Hematopoietic multipotent progenitor cell (in vitro differentiated cells): ENCODE measurements around the gene NFILZ. TPM values are rescaled to one million over a fixed set of nuclear protein-coding genes. Genes with fewer than 3 reads are reported as not detected.
"Not testable (repeated sequence)": the region's sequence is repeated elsewhere in the genome, so short reads cannot be mapped to it uniquely, and the experiment has no call there.

ENCODE experiments used
- DNase-seq, 3 donors: peaks; one replicate each; pipeline ENCODE4 v3.0.0-alpha.2; 2011 to 2015; ENCODE audit warnings: low read depth in 2 of 3, low spot score in 2 of 3
- total RNA-seq: library from RNA; depleted of rRNA; stranded (reverse); fragments of >200 nt; gene quantifications from one replicate; pipeline ENCODE4 v1.2.3, GENCODE V29; 2012

Gene NFILZ
- total RNA-seq, 1 donor: not detected

DNA sequence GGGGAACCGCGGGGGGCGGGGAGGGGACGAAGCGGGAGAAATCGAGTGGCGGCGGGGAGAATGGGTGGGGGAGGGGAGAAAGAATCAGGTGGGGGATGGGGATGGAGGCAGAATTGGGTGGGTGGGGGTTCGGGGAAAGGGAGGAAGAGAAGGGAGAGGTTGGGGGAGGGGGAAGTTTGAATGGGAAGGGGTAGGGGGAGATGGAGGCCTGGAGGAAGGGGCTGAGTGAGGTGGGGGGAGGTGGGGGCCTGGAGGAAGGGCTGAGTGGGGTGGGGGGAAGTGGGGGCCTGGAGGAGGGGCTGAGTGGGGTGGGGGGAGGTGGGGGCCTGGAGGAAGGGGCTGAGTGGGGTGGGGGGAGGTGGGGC is 19.5 kb upstream of the NFILZ start:
- DNase-seq: no peak

DNA sequence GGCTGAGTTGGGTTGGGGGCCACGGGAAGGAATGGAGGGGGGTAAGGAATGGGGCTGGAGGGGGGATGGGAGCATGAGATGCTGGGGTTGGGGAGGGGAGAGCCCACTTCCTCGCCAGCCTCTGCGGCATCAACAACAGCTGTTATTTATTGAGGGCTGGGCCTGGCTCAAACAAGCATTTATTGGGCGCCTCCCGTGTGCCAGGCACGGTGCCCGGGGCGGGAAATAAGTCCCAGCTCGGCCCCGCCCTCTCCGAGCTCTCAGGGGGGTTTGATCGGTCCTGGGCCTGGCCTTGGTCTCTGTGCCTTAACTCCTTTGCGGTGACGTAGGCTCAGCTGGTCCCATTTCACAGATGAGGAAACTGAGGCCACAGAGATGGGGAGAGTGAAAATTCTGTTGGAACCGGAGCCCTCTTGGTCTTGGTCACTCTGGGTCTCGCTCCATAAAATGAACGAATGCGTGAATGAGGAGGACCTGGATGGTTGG is 19.0 kb upstream of the NFILZ start:
- DNase-seq: no peak

DNA sequence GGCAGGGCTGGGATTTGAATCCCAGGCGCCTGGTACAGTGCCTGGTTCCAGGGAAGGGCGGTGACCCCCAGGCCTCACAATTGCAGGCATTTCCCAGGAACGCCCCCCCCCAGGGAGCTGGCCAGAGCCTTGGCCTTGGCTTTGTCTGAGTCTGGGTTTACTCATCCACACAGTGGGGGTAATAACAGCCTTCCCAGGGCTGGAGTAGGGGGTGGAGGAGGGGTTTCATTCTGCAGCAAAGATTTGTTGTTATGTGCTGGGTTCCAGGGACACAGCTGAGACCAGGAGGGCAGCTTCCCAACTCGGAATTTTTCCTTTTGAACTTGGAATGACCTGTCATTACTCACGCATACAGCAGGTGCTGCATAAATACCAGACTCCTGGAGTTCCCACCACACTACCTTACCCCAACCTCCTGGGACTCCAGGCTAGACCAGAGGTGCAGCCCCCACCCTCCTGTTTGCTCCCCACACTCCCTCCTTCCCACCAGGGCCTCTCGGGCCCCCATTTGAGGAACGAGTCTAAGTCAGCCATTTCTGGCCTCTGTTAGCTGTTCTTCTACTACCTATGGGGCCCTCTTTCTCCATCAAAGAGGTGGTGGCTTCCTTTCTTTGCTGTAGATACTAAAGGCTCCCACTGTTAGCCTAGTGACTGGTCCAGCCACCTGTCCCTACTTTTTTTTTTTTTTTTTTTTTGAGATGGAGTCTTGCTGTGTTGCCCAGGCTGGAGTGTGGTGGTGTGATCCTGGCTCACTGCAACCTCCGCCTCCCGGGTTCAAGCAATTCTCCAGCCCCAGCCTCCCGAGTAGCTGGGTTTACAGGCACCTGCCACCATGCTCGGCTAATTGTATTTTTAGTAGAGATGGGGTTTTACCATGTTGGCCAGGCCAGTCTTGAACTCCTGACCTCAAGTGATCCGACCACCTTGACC is 18.3 kb upstream of the NFILZ start:
- no peak for DNase-seq

DNA sequence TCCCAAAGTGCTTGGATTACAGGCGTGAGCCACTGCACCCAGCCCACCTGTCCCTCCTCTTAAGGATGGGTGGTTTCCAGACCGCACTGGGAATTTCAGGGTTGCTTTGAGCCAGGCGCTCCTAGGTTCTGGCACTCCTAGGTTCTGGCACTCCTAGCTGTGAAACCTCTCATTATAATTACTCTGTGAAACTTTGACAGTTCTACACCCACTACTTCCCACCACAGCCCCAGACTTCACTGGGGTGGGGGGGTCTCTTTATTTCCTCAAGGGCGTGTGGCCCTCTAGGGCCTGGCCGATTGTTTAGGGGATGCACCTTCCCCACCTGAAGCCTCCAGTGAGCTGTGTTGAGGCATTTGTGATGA is 17.6 kb upstream of the NFILZ start:
- no peak for DNase-seq

DNA sequence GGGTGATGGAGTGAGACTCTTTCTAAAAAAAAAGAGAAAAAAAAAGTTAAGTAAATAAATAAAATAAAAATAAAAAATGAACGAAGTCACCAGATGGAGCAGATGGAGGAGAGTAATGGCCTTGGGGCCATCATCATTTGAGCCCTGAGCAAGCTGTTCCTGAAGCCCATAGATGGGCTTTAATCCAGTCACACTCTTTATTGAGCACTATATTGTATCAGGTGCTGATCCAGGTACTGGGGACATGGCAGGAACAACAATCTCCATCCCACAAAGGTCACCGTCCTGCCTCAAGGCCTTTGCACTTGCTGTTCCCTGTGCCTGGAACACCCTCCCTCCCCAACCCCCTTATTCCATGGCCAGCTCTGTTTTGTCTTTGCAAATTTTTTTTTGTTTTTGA is 16.0 kb upstream of the NFILZ start:
- no peak for DNase-seq

DNA sequence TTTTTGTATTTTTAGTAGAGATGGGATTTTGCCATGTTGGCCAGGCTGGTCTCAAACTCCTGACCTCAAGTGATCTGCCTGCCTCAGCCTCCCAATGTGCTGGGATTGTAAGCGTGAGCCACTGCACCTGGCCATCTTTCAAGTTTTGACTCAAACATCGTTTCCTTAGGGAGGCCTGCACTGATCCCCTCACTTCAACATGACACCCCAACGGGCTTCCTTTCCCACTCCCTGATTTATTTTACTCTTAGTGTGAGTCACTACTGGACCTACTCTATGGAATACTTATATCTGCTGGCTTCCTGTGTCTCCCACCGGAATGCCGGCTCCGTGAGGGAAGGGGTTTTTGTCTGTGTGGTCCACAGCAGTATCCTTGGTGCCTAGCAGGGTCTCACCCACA is 15.4 kb upstream of the NFILZ start:
- no peak for DNase-seq

DNA sequence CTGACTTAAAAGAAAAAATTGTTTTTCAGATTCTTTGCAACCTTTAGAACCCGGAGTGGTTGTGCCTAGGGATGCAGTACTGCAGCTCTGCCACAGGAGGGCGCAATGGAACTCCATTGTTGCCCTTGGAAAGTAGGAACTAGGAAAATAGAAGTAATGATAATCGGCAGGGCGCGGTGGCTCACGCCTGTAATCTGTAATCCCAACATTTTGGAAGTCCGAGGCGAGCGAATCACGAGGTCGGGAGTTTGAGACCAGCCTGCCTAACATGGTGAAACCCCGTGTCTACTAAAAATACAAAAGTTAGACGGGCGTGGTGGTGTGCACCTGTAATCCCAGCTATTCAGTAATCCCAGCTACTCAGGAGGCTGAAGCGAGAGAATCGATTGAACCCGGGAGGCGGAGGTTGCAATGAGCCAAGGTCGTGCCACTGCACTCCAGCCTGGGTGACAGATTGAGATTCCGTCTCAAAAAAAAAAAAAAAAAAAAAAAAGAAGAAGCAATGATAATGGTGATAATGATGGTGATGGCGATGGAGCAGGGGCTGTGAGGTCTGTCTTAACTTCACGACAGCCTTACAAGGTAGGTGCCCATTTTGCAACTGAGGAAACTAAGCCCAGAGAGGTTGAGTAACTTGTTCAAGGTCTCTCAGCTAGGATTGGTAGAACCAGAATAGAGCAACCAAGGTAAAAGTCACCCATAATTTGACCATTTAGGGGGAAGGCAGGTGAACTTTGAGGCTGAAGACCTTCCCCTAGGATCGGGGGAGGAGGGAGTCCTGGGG is 14.4 kb upstream of the NFILZ start:
- DNase-seq: peak in 2 of 3 donors; percentile 63 to 75

DNA sequence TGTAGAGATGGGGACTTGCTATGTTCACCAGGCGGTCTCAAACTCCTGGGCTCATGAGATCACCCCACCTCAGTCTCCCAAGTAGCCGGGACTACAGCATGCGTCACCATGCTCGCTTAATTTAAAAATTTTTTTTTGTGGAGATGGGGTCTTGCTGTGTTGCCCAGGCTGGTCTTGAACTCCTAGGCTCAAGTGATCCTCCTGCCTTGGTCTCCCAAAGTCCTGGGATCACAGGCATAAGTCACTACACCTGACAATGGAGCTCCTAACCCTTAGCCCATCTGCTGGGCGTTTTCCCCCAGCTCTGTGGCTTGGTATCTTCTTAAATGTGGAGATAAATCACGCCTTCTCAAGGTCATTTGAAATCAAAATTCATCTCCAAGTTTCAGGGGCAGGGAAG is 13.6 kb upstream of the NFILZ start:
- no peak for DNase-seq

DNA sequence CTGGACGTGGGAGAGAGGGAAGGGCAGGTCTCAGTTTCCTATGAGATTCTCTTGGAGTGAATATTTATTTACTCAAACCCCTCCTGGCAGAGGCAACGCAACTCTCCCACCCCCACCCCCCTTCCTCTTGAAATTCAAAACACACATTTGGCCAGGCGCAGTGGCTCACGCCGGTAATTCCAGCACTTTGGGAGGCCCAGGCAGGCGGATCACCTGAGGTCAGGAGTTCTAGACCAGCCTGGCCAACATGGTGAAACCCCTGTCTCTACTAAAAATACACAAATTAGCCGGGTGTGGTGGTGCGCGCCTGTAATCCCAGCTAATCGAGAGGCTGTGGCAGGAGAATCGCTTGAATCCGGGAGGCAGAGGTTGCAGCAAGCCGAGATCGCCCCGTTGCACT is 13.1 kb upstream of the NFILZ start:
- DNase-seq: not testable (repeated sequence)

DNA sequence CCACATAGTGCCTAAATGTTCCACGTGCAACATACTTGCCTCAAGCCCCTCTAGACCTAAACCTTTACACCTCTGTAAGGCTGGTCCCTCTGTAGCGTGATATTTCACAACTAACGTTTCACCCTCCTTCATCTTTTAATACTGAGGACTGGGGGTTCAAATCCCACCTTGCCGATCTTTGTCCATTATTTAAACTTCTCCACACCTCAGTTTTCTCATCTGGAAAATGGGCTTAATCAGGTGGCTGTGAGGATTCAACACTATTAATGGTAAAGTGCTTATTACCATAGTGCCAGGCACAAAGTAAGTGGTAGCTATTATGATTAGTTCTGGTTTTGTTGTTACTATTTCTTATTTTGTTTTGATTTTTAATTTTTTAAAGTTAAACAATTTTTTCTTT is 12.4 kb upstream of the NFILZ start:
- no peak for DNase-seq

DNA sequence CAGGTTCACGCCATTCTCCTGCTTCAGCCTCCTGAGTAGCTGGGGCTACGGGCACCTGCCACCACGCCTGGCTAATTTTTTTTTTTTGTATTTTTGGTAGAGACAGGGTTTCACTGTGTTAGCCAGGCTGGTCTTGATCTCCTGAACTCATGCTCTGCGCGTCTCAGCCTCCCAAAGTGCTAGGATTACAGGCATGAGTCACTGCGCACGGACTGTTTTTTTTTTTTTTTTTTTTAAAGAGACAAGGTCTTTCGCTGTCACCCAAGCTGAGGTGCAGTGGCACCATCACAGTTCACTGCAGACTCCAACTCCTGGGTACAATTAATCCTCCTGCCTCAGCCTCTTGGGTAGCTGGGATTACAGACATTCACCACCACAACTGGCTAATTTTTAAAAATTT is 11.7 kb upstream of the NFILZ start:
- DNase-seq: no peak

DNA sequence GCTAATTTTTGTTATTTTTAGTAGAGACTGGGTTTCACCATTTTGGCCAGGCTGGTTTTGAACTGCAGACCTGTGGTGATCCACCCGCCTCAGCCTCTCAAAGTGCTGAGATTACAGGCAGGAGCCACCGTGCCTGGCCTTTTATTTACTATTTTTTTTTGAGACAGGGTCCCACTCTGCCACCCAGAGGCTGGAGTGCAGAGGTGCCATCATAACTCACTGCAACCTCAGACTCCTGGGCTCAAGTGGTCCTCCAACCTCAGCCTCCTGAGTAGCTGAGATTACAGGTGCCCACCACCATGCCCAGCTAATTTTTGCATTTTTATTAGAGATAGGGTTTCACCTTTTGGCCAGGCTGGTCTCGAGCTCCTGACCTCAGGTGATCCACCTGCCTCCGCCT is 7.5 kb upstream of the NFILZ start:
- peak in 1 of 3 donors; percentile 52 for DNase-seq

DNA sequence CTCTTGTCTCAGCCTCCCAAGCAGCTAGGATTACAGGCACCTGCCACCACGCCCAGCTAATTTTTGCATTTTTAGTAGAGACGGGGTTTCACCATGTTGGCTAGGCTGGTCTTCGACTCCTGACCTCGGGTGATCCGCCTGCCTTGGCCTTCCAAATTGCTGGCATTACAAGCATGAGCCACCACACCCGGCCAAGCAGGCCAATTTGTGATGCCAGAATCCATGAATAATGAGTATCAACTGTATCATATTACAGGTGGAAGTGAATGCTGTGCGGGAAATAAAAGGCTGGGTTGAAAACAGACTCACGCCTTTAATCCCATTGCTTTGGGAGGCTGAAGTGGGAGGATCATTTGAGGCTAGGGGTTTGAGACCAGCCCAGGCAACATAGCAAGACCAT is 3.6 kb upstream of the NFILZ start:
- no peak for DNase-seq

DNA sequence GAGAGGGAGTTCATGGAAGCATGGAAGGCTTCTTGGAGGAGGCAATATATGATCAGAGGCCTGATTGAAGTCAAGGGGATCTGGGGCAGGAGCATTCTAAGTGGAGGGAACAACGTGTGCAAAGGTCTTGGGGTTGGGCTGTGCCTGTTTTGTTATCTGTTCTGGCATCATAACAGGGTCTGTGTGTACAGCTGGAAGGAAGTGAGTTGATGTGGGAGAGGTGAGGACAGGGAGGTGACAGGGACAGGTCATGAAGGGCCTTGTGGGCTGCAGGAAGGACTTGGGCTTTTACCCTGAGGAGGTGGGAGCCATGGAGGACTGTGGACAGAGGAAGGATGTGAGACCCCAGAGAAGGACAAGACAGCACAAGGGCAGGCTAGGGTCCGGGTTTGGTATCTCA is 1.2 kb upstream of the NFILZ start:
- DNase-seq: no peak

DNA sequence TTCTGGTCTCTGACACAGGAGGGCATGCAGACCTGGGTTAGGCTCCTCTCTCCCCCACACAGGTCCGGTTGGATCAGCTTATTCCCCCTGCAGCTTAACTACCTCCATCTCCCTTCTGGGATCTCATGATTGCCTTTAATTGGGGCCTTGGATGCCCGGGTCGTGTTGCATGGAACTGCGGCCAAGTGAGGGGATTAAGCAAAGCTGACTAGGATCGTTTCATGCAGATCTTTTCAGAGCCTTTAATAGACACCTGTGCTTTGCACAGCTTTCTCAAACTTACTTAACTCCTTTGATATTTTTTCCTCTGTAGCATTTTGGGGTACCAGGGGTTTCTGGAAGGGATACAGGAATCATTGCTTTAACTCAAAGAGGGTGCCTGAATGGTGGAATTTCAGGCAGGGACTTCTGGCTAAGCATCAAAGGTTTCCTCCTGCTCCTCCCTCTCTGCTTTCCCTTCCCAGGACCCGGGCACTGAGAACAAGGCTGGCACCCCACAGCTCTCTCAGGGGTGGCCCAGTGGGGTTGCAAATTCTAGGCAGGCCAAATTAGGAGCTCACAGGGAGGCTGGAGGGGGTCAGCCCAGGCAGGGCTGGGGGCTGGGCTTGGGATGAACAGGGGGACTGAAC is 477 bp downstream of the NFILZ start:
- no peak for DNase-seq

DNA sequence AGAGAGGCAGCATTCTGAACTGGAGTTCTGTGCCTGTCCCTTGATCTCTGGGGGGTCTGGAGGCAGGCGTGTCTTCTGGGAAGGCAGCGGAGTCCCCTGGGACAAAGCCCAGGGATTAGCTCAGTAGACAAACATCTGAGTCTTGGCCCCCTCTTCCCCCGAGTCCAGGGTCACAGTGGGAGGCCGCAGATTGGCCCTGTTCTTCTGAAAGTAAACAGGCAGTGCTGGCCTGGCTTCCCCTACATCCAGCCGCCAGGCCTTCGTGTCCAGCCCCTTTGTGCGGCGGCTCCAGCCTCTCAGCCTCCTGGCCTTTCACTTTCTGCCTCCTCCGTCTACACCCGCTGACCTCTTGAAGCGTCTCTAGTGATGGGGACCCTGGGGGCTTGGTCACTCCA is 989 bp downstream of the NFILZ start:
- no peak for DNase-seq

DNA sequence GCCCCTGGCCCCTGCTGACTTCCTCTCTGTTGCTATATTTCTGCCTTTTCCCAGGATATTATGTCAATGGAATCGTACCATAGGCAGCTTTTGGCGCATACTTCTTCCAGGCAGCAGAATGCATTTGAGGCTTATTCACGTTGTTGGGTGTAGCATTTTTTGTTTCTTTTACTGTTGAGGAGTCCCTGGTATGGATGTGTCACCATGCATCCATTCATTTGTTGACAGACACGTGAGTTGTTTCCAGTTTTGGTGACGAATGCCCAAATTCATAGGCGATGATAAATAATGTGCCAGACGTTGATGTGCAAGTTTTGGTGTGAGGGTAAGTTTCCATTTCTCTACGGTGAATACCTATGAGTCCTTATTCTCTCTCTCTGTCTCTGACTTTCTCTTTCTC is 5.0 kb downstream of the NFILZ start:
- DNase-seq: no peak

DNA sequence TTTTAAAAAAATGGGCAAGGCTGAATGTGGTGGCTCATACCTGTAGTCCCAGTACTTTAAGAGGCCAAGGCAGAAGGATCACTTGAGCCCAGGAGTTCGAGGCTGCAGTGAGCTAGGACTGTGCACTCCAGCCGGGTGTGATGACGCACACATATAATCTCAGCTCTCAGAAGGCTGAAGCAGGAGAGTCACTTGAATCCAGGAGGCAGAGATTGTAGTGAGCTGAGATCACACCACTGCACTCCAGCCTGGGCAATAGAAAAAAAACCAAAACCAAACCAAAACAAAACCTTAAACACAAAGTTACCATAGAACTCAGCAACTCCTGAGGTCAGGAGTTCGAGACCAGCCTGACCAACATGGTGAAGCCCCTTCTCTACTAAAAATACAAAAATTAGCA is 6.6 kb downstream of the NFILZ start:
- DNase-seq: not testable (repeated sequence)

DNA sequence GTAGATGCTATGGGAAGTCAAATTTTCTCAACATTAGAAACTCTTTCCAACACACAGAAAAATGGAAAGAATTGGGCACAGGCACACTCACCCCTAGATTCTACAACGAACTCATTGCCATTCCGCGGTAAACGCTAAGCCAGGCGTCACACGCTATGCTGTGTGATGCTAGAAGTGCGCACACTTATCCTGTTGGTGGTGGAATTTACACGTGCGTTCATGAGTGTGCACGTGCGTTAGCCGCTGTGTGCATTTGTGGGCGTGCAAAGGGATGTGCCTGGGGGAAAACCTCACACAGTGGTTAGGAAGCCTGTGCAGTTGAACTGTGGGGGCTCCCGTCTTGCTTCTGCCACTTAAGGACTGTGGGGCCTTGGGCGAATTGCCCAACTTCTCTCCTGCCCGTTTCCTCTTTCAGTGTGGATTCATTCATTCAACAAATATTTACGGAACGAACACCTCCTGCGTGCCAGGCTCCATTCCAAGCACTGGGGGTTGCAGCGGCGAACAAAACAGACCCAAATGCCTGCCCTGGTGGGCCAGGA is 7.7 kb downstream of the NFILZ start:
- peak in 2 of 3 donors; percentile 68 to 79 for DNase-seq

DNA sequence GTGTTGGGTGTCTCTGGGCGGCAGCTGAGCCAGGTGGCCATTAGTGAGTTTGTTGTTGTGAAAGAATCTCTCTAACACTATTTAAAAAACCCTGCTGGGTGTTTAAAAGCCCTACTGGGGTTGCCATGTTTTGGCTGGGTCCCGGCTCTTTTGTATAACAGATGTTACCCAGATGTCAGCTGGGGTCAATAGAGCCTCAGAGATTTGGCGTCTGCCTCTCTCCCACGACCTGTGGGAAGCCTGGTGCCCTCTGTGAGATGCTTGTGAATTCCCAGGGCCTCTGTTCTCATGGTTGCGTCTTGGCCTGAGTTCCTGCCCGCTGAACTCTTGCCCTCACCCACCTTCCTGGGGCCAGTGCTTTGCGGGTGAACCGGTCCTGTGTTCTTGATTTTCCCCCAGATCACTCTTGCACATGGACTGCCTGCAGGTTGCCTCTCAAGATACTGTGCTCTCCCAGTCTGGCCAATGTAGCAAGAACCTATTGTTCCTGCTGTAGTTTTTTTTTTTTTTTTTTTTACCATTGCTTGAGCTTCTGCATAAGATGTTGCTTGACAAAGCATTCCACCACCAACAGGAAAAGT is 9.5 kb downstream of the NFILZ start:
- no peak for DNase-seq
